ENCODE data around the gene KRTAP19-8.

The KRTAP19-8 gene

DNA sequence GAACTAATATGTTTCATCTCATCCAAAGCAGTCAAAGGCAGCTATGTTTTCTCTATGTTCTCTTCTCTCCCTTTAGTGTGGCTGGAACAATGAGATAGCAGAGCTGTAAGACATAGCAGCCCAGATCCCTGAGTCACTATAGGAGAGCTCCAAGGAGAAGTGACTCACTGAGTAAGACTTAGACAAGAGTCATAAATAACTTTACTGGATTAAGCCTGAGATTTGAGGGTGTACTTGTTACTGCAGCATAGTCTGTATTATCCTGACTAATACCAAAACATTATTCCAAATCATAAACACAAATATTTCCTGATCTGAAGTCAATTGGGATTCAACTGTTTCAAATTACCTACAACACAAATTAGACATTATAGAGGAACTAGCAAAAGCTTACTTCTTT lies 3.9 kb downstream of the KRTAP19-8 start:
- TF ChIP-seq, protein P1, sequence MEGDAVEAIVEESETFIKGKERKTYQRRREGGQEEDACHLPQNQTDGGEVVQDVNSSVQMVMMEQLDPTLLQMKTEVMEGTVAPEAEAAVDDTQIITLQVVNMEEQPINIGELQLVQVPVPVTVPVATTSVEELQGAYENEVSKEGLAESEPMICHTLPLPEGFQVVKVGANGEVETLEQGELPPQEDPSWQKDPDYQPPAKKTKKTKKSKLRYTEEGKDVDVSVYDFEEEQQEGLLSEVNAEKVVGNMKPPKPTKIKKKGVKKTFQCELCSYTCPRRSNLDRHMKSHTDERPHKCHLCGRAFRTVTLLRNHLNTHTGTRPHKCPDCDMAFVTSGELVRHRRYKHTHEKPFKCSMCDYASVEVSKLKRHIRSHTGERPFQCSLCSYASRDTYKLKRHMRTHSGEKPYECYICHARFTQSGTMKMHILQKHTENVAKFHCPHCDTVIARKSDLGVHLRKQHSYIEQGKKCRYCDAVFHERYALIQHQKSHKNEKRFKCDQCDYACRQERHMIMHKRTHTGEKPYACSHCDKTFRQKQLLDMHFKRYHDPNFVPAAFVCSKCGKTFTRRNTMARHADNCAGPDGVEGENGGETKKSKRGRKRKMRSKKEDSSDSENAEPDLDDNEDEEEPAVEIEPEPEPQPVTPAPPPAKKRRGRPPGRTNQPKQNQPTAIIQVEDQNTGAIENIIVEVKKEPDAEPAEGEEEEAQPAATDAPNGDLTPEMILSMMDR (IDR thresholded peaks at IDR 0.05), result no peak

DNA sequence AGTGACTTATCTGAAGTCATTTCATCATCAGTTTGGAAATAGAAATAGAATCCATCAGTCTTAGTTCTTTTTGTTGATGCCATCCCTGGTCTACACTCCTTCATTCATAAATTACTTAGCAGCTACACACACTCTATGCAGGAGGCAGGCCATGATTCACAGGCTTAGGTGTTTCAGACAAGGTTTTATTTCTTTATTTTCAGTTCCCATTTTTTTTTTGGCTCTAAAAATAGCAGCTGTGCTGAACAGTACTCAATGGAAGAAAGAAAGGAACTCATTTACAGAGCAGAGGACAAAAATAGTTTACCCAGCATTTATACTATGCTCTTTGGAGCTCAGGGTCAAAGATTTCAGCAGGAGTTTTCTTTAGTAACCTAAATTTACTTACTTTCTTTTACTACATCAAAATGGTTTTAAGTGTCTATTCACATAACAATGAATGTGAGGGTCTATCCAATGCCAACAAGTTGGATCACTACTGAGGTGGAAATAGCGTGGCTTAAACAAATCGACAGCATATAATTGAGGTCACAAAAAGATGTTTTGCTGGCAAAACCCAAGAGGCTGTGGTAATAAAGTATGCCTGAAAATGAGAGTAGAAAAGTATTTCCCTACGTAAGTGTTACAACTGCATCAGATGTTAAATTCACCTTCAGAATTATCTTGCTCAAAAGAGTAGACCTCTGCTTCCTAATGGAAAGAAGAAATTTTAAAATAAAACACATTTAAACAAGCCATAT lies 7.7 kb downstream of the KRTAP19-8 start:
- TF ChIP-seq, protein P1 (IDR thresholded peaks at IDR 0.05), result no peak

DNA sequence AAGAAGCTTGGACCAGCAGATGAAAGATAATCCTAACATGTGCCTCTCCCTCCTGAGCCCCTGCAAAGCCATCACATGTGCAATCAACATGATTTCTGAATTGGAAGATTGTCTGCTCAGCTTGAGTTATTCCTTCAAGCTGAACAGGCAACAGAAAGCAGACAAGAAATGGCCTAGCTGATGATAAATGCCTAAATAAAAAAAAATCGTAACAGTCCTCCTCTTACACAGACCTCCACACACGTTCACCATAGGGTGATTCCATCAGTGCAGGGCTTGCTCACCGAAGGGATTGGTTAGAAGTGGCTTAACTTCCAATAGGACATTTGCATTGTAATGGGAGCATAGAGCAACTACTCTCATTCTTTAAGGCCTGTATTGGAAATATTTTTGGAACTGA lies 14.6 kb downstream of the KRTAP19-8 start:
- TF ChIP-seq, protein P1 (IDR thresholded peaks at IDR 0.05), result no peak

DNA sequence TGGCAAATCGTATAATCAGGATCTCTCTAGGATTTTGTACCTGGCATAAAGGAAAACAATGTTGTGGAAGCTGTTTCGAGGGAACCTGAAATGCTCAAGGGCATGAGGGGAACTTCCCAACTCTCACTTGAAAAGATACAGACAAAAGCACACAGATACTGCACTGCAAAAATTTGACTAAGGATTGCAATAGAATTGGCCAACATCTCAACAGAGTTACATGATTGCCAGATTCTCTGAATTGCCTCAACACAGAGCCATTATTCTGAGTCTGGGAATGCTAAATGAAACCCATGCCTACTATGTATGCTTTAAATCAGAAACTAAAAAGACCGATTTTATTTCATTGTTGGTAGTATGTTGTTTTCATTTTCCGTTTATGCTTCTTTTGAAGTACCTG lies 16.0 kb downstream of the KRTAP19-8 start:
- TF ChIP-seq, protein P1 (IDR thresholded peaks at IDR 0.05), result no peak

DNA sequence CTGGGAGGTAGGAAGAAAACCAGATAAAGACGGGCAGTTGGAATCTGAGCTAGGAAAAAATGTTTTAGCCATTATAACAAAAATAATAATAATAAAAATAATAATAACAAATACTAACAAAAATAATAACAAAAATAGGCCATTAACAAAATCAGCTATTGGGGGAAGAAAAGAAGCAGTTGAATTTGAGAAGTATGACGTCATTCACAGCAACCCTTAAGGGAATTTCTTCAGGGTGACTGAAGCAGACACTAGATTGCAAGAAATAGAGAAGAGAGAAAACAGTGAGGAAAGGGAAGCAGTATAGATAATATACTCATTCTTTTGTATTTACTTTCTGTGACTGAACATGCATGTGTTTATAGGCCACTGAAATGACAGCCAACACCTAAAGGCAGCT lies 20.0 kb downstream of the KRTAP19-8 start:
- TF ChIP-seq, protein P1 (IDR thresholded peaks at IDR 0.05), result no peak

DNA sequence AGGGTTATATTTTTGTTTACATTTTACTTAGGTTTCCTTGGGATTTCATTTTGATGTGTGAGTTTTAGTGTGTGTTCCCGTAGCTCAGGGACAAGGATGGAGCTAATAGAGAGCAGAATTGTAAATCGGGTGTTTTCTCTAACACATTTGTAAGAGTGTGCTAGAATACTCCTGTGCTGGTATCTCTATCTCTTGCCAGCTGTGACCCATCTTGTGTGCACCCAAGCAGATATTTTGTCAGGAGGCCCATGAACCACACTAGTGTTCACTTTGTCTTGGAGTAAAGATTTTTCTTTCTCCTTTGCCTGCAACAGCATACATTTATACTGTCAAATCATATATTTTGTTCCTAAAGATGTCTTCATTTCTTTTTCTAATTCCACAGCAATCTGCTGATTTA lies 23.4 kb downstream of the KRTAP19-8 start:
- TF ChIP-seq, protein P1 (IDR thresholded peaks at IDR 0.05), result no peak

DNA sequence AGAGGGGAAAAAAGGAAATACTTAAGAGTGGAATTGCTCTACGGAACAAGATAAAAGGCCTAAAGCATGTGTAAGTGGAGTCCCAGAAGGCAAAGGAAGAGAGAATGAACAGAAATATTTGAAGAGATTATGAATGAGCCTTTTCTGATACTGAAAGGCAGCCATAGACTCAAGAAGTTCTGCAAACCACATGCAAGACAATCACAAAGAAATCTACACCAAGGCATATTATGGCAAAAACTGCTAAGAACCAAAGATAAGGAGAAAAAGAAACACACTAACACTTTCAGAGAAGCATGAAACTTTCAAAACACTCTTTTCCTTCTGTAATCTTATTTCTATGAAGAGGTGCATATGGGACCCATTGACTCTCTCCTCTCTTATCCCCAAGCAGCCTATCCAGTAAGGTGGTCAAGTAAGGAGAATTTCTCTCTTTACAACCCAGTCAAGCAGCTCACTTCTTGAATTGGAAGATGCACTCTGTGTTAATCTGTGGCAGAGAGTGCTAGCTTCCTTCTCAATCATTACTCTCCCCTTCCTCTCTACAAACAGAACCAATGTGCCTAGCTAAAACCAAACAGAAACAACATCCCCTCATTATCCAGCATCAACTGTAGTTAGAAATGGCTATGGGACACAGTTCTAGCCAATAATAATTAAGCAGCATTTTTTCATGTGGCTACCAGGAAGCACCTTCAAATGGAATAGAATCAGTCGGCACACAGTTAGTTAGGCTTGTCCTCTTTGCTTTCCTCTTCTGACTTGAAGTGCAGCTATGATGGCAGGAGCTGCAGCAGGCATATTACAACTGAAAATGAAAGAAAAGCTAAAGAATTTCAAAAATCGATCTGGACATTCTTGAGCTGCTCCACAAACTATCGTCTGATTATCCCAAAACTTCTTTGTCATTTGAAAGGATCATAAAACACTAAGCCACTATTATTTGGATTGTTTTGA lies 25.9 kb downstream of the KRTAP19-8 start:
- TF ChIP-seq, protein P1 (IDR thresholded peaks at IDR 0.05), result no peak

Measured in LNCAP (cell line).